ENCODE measurements around the gene SPATA24.

The SPATA24 gene

DNA sequence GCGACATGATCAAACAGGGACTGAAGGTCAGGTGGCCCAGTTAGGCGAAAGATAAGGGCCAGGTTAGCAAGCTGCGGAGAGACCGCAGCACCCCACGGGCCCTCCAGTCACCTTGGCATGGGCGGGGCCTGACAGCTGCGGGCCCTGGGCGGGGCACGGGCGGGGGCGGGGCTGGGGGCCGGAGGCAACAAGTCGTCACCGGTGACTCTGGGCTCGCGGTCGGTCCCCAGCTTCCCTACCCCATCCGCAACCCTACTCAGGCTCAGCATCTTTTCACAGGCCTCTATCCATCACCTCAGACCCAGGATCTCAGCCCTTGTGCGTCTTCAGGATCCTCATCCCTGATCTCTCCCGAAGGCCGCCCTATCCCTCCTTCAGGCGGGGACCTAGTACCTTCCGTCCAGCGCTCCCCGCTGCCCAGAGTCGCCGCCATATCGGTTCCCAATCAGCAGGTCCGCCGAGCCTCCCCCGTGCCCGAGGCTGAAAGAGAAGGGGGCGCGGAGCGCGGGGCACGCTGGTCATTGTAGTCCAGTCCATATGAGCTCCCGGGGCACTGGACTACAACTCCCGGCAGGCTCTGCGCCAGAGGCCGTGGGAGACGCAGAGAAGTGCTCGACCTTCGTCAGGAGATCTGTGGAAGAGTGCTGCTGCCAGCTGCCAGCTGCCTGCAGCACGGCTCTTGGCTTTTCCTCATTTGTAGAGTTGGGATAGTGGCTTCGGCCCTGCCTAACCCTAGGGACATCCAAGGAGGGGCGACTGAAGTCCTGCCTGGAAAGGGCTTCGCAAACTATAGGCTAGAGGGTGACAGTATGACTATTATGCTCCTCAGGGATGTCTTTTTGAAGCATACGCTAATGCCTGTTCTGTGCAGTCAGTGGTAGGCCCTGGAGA lies 35.4 kb upstream of the SPATA24 start, which contains the start of gene DNAJC18:
DNAJC18 (minus strand) TSS at position 513 of the 891 bp plus-strand sequence; CDS start at position 433, 80 bp downstream.
- peak within 1 kb of the TSS; percentile 90 for H3K4me3 ChIP-seq (ENCODE audit: low read length)
- TF ChIP-seq CTCF (conservative IDR thresholded peaks at IDR 0.05; ENCODE audit: low read depth, low read length): no peak
- DNase-seq (ENCODE audit: low read depth): no peak

DNA sequence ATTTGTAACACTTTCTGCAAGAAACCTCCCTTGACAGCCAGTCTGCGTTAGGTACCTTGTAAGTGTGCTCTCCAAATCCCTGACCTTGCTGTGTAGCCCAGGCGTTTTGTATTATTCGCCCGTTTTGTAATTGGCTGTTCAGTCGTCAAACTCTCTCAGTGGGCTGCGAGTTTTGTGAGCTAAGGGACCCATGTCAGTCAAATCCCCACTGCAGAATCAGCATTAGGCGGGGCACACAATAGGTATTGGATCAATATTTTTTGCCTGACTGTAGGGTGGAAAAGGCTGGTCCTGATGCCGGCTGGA lies 34.8 kb upstream of the SPATA24 start:
- DNase-seq (ENCODE audit: low read depth): no peak
- H3K4me3 ChIP-seq (ENCODE audit: low read length): peak overlapping the region; percentile 90
- TF ChIP-seq CTCF (conservative IDR thresholded peaks at IDR 0.05; ENCODE audit: low read depth, low read length): no peak

DNA sequence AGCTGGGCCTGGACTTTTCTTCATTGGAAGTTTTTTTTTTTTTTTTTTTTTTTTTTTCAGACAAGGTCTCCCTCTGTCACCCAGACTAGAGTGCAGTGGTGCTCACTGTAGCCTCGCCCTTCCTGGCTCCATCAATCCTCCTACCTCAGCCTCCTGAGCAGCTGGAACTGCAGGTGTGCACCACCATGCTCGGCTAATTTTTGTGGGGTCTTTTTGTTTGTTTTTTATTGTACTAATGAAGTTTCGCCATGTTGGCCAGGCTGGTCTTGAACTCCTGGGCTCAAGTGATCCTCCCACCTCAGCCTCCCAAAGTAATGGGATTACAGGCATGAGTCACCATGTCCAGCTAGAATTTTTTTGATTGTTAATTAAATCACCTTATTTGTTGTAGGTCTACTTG lies 31.8 kb upstream of the SPATA24 start:
- H3K4me3 ChIP-seq (ENCODE audit: low read length): no peak overlapping the region
- DNase-seq (ENCODE audit: low read depth): no peak
- no peak for TF ChIP-seq CTCF (conservative IDR thresholded peaks at IDR 0.05; ENCODE audit: low read depth, low read length)

DNA sequence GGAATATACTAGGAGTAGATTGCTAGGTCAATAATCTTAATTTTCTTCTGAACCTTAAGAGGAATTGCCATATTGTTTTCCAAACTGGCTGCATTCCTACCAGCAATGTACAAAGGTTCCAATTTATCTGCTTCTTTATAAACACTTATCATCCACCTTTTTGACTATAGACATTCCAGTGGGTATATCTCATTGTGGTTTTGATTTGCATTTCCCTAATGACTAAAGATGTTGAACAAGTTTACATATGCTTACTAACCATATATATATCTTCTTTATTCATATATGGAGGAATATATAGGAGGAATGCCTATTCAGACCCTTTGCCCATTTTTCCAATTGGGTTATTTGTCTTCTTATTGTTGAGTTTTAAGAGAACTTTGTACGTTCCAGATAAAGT lies 27.8 kb upstream of the SPATA24 start:
- DNase-seq (ENCODE audit: low read depth): no peak
- no peak for TF ChIP-seq CTCF (conservative IDR thresholded peaks at IDR 0.05; ENCODE audit: low read depth, low read length)
- no peak overlapping the region for H3K4me3 ChIP-seq (ENCODE audit: low read length)

DNA sequence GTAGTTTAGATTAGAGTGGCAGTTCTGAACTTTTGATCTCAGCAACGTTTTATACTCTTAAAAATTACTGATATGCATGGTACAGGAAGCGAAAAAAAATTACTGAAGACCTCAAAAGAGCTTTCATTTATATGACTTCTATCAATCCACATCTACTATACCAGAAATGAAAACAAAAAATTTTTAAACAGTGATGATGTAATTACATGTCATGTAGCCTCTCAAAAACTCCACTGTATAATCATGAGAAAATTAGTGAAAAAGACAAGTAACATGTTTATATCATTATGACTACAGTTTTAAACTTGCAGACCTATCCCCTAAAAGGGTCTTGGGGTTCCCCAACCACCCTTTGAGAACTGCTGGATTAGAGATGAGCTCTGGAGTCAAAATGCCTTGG lies 26.1 kb upstream of the SPATA24 start:
- DNase-seq (ENCODE audit: low read depth): no peak
- H3K4me3 ChIP-seq (ENCODE audit: low read length): no peak overlapping the region
- no peak for TF ChIP-seq CTCF (conservative IDR thresholded peaks at IDR 0.05; ENCODE audit: low read depth, low read length)

- no peak overlapping the region for H3K4me3 ChIP-seq (ENCODE audit: low read length)
- no peak for DNase-seq (ENCODE audit: low read depth)
- TF ChIP-seq CTCF (conservative IDR thresholded peaks at IDR 0.05; ENCODE audit: low read depth, low read length): no peak
Measured at GRCh38 chr5:139426203-139426885, 22.5 kb upstream of the SPATA24 start.

DNA sequence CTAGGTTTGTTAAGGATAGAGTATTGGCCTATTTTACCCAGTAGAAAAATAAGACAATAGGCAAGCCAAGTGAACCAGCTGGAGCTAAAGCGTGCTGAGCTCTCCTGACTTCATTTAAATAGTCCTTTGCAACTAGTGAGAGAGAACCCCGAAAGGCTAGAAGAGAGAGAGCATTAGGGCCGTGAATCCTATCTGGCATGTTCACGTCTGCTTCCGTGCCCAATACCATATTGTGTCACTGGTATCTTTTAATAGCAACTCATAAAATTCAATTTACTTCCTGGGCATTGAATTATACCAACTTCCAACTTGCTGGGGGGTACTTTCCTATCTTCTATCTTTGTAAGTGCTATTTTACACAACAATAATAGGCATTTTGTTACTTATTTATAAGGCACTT lies 21.6 kb upstream of the SPATA24 start:
- no peak overlapping the region for H3K4me3 ChIP-seq (ENCODE audit: low read length)
- TF ChIP-seq CTCF (conservative IDR thresholded peaks at IDR 0.05; ENCODE audit: low read depth, low read length): no peak
- DNase-seq (ENCODE audit: low read depth): no peak

Measured in retinal pigment epithelial cell (primary cell).